ENCODE data around the gene TAOK2. TPM values are rescaled to one million over a fixed set of nuclear protein-coding genes. Genes with fewer than 3 reads are reported as not detected.

Gene TAOK2
- total and polyA plus RNA-seq, 2 of the 4 experiments (the other 2 are of a cell fraction), result 23.0 to 31.7 TPM

GRCh38 chr16:30006659-30007377 lies 33.1 kb downstream of the TAOK2 start:
- H2AK5ac ChIP-seq (ENCODE audit: low read depth, low read length), result no peak overlapping the region
- H2BK20ac ChIP-seq (ENCODE audit: low read depth, low read length), result no peak overlapping the region
- no peak for ATAC-seq (ENCODE audit: low read depth)
- H3K4me1 ChIP-seq (ENCODE audit: control insufficient read depth, insufficient read depth, low read length), result no peaks in the 10 kb centered on the region; the same call in 1 of the 2 replicates
- dilution Hi-C loops (cut with HindIII; ENCODE audit: low sequenced_read_pairs, unreplicated experiment) (no loop called here), in situ Hi-C loops (cut with MboI; ENCODE audit: low sequenced_read_pairs) (no loop called here), intact Hi-C loops (cut with micrococcal nuclease) (no loop called here)
- no TSS peak for BruUV-seq (replicated peaks)
- H3K9me3 ChIP-seq (ENCODE audit: control insufficient read depth, insufficient read depth, low read length), result no peaks in the 10 kb centered on the region
- H3K9me1 ChIP-seq (ENCODE audit: insufficient read depth, low read length), result no peaks in the 10 kb centered on the region
- no peak overlapping the region for H3K27ac ChIP-seq (ENCODE audit: insufficient read depth, low read length)
- CTCF ChIA-PET, result no interaction called here
- no peak overlapping the region for H3K18ac ChIP-seq (ENCODE audit: low read depth, low read length)
- H3K36me3 ChIP-seq (ENCODE audit: control insufficient read depth, insufficient read depth, low read length), result peaks cover 10% of the 10 kb centered on the region; the same call in 1 of the 2 replicates
- H3K79me1 ChIP-seq (ENCODE audit: low read depth in 1 of 2, low read length in 2 of 2), result peaks cover 0 to 2% of the 10 kb centered on the region in 2 experiments; a peak in 1 of 4 replicates
- H3K9ac ChIP-seq (ENCODE audit: low read depth, low read length), result no peak overlapping the region
- no peak overlapping the region for H3K14ac ChIP-seq (replicated peaks; ENCODE audit: low read depth, low read length)
- no peak overlapping the region for H3K4me3 ChIP-seq (ENCODE audit: insufficient read depth, low read depth, low read length)
- no peak overlapping the region for H2BK15ac ChIP-seq (ENCODE audit: low read depth, low read length)
- no peak overlapping the region for H4K8ac ChIP-seq (ENCODE audit: low read depth in 2 of 2, low read length in 2 of 2)
- no peak for TF ChIP-seq SMC3 (IDR thresholded peaks at IDR 0.05; ENCODE audit: low read depth, low read length)
- no peak for TF ChIP-seq ELK1 (IDR thresholded peaks at IDR 0.05; ENCODE audit: borderline replicate concordance, low read depth, low read length)
- TF ChIP-seq FOS (IDR thresholded peaks at IDR 0.05; ENCODE audit: low read depth, low read length), result no peak
- TF ChIP-seq NFE2L2 (IDR thresholded peaks at IDR 0.05; ENCODE audit: low read depth, low read length), result no peak
- TF ChIP-seq RCOR1 (IDR thresholded peaks at IDR 0.05; ENCODE audit: insufficient replicate concordance, low read length), result no peak
- TF ChIP-seq CHD1 (IDR thresholded peaks at IDR 0.05; ENCODE audit: low read depth, low read length), result no peak
- no peak for TF ChIP-seq CEBPB (IDR thresholded peaks at IDR 0.05; ENCODE audit: low read depth, low read length)
- no peak for TF ChIP-seq RAD21 (IDR thresholded peaks at IDR 0.05; ENCODE audit: low read length)
- TF ChIP-seq, protein P1, sequence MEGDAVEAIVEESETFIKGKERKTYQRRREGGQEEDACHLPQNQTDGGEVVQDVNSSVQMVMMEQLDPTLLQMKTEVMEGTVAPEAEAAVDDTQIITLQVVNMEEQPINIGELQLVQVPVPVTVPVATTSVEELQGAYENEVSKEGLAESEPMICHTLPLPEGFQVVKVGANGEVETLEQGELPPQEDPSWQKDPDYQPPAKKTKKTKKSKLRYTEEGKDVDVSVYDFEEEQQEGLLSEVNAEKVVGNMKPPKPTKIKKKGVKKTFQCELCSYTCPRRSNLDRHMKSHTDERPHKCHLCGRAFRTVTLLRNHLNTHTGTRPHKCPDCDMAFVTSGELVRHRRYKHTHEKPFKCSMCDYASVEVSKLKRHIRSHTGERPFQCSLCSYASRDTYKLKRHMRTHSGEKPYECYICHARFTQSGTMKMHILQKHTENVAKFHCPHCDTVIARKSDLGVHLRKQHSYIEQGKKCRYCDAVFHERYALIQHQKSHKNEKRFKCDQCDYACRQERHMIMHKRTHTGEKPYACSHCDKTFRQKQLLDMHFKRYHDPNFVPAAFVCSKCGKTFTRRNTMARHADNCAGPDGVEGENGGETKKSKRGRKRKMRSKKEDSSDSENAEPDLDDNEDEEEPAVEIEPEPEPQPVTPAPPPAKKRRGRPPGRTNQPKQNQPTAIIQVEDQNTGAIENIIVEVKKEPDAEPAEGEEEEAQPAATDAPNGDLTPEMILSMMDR (conservative IDR thresholded peaks at IDR 0.05; ENCODE audit: low read depth, low read length), result no peak
- no peak for TF ChIP-seq USF2 (IDR thresholded peaks at IDR 0.05; ENCODE audit: low read depth, low read length)
- no peak for TF ChIP-seq BHLHE40 (IDR thresholded peaks at IDR 0.05; ENCODE audit: low read depth, low read length)
- TF ChIP-seq MAZ (IDR thresholded peaks at IDR 0.05; ENCODE audit: borderline replicate concordance, low read depth, low read length), result no peak
- TF ChIP-seq POLR2A (IDR thresholded peaks at IDR 0.05; ENCODE audit: low read depth, low read length), result no peak
- no peak for TF ChIP-seq MAFK (IDR thresholded peaks at IDR 0.05; ENCODE audit: low read depth, low read length)
- TF ChIP-seq MXI1 (IDR thresholded peaks at IDR 0.05; ENCODE audit: borderline replicate concordance, low read depth, low read length), result no peak
- TF ChIP-seq RFX5 (IDR thresholded peaks at IDR 0.05; ENCODE audit: low read depth, low read length), result no peak
- WGBS, 2 experiments (ENCODE audit: extremely low coverage in 2 of 2, insufficient read length in 1 of 2), result 89% methylated on average over 19 of the region's 34 CpGs; no CpG with 5 or more reads in 1 of the 2 experiments
- no peak for DNase-seq
- H2BK120ac ChIP-seq (ENCODE audit: low read depth, low read length), result no peak overlapping the region
- H3K23ac ChIP-seq (ENCODE audit: low read depth, low read length), result no peak overlapping the region
- H4K91ac ChIP-seq (ENCODE audit: insufficient read depth, low read depth, low read length), result no peak overlapping the region
- POLR2A ChIA-PET (ENCODE audit: unreplicated experiment), result no interaction called here
- peaks cover 22% of the 10 kb centered on the region for H3K27me3 ChIP-seq (ENCODE audit: control insufficient read depth, insufficient read depth, low read length)
- no peak overlapping the region for H2AFZ ChIP-seq (replicated peaks; ENCODE audit: low read length, poor library complexity)
- no peak overlapping the region for H4K5ac ChIP-seq (ENCODE audit: low read depth, low read length)
- H4K20me1 ChIP-seq (ENCODE audit: insufficient read depth, low read length), result no peaks in the 10 kb centered on the region; the same call in 1 of the 2 replicates
- no peak overlapping the region for H2BK5ac ChIP-seq (ENCODE audit: low read depth, low read length, poor library complexity, severe bottlenecking)
- H2AK9ac ChIP-seq (replicated peaks; ENCODE audit: low read depth, low read length, poor library complexity), result no peak overlapping the region
- H3K56ac ChIP-seq (ENCODE audit: extremely low read depth, insufficient read depth, low read length), result no peak overlapping the region
- no peak overlapping the region for H3K4me2 ChIP-seq (ENCODE audit: low read depth, low read length)
- H3K4ac ChIP-seq (ENCODE audit: low read depth, low read length), result no peak overlapping the region
